Coronary artery (tissue), 2 donors: ENCODE measurements around the gene C2CD4C.

Experiments used
- DNase-seq: peaks from one replicate; pipeline ENCODE4 v3.0.0-alpha.2; 2017; ENCODE audit warnings: low spot score
- H3K27ac ChIP-seq, 2 donors: fragments of 200-600 bp; sonication (generic); one replicate each; pipeline ENCODE4 v1.5.1; 2016 to 2019
- H3K4me3 ChIP-seq: fragments of 200-600 bp; sonication (generic); 2 replicates; pipeline ENCODE4 v1.5.1; 2016; ENCODE audit warnings: mild to moderate bottlenecking, moderate library complexity
- TF ChIP-seq, protein P1 (sequence below): fragments of 200-600 bp; sonication (generic); IDR thresholded peaks from one replicate; pipeline ENCODE4 v1.5.1; 2019; ENCODE audit warnings: antibody characterized with exemption

C2CD4C gene

DNA sequence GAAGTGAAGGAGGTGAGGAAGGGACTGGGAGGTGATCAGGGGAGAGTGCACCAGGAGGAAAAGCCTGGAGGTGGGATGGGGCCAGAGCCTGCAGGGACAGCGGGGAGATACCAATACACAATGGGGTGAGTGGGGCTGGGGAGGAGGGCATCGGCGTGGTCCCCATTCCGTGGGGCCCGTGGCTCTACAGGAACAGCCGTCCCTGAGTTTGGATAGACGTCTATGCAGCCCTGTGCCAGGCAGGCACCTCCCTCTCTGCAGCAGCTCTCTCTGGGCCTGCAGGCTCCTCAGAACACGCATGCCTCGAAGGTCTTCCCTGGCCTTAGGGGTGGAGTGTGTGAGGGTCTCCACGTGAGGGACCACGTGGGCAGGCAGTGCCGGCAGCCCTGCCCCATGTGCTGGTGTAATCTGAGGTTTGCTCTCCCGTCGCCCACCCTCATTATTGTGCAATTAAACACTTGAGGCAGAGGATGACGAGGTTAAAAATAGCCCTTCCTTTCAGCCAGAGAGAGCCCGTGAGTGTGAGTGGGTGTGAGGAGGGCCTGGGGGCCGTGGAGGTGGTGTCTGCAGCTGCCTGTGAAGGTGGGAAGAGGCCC is 16.5 kb downstream of the C2CD4C start:
- Histone ChIP-seq H3K27ac (no peak overlapping the region), H3K4me3 (no peak overlapping the region)
- DNase-seq: no peak
- TF ChIP-seq, protein P1, sequence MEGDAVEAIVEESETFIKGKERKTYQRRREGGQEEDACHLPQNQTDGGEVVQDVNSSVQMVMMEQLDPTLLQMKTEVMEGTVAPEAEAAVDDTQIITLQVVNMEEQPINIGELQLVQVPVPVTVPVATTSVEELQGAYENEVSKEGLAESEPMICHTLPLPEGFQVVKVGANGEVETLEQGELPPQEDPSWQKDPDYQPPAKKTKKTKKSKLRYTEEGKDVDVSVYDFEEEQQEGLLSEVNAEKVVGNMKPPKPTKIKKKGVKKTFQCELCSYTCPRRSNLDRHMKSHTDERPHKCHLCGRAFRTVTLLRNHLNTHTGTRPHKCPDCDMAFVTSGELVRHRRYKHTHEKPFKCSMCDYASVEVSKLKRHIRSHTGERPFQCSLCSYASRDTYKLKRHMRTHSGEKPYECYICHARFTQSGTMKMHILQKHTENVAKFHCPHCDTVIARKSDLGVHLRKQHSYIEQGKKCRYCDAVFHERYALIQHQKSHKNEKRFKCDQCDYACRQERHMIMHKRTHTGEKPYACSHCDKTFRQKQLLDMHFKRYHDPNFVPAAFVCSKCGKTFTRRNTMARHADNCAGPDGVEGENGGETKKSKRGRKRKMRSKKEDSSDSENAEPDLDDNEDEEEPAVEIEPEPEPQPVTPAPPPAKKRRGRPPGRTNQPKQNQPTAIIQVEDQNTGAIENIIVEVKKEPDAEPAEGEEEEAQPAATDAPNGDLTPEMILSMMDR: no peak

DNA sequence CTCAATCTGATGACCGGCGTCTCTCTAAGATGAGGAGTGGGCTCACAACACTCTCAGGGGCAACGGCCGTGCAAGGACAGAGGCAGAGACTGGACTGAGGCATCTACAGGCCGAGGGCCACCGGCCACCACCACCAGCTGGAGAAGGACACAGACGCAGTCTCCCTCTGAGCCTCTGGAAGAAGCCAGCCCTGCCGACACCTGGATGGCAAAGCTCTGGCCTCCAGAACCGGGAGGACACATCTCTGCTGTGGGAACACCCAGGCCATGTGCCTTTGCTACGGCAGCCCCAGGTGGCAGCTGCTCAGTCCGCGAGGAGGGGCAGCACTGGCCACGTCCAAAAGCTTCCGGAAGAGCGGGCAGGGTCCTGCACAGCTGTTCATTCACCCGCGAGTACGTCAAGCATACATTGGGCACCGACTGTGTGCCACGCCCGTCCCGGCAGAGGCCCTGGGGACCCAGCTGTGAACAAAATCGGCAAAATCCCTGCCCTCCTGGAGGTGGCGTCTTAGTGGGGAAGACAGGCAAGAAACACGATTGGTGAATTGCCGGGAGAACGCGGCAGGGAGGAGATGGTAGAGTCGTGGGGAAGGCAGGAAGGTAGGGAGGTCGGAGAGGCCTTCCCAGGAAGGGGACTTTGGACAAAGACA is 17.1 kb downstream of the C2CD4C start:
- DNase-seq: no peak
- TF ChIP-seq, protein P1: no peak
- Histone ChIP-seq H3K4me3 (no peak overlapping the region), H3K27ac (no peak overlapping the region)

DNA sequence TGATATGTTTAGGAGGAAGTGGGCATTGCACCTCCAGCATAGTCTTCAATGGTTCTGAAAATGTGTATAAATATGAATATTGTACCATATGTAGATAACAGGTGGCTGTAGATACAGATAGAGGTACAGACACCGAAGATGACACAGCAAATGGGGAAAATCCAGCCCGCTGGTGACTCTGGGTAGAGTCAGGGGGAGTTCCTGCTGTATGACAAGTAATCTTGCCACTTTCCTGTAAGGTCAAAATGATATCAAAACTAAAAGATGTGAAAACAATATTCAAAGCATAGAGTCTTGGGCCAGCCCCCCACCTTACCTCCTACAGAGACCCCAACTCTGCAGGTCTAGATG is 17.8 kb downstream of the C2CD4C start:
- DNase-seq: no peak
- Histone ChIP-seq H3K4me3 (no peak overlapping the region), H3K27ac (no peak overlapping the region)
- TF ChIP-seq, protein P1: no peak

DNA sequence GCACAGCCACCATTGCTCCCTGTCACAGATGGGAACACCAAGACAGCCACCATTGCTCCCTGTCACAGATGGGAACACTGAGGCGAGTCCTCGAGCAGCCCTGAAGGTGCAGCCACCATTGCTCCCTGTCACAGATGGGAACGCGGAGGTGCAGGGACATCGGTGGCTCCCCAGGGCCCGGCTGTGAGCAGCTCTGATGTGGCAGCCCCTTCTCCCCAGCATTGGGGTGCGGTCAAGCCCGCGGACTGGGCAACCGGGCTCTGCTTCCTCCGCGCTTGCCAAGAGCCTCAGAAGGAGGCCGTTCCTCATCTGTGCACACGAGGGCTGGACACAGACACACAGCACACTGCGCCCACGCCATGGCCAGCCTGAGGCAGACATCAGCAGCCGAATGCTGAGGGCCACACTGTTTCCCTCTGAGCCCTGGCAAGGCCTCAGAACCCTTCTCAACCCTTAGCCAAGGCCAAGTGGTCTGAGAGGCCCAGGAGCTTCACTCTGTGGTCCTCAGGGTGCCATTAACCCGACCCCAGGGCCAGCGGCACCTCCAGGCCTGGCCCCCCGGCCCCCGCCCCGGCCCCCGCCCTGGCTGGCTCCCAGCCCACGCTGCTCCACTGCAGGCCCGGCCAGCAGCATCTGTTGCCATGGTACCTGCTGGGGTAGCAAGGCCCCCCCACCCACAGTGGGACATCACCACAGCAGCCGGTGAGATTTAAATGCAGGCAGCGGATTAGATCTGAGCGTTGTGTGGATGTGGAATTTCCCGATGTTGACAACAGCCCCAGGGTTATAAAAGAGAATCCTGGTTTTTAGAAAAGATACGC is 18.4 kb downstream of the C2CD4C start:
- no peak for DNase-seq
- no peak overlapping the region for H3K27ac ChIP-seq
- no peak overlapping the region for H3K4me3 ChIP-seq
- TF ChIP-seq, protein P1: no peak

DNA sequence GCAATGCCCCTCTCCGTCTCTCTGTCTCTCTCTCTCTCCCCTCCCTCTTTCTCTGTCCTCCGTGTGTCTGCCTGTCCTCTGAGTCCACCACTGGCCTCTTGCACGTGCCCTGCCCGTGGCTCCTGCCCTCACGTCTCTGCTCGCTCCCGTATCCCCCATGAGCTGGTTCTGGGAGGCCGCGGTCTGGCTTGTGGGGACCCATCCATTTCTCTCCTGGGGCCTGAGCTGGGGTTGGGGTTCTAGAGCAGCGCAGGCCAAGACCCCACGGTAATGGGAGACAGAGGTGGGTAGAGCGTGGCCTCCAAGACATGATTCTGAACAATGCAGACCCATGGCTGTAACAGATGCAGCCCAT is 19.0 kb downstream of the C2CD4C start:
- Histone ChIP-seq H3K27ac (no peak overlapping the region), H3K4me3 (no peak overlapping the region)
- DNase-seq: no peak
- TF ChIP-seq, protein P1: no peak

DNA sequence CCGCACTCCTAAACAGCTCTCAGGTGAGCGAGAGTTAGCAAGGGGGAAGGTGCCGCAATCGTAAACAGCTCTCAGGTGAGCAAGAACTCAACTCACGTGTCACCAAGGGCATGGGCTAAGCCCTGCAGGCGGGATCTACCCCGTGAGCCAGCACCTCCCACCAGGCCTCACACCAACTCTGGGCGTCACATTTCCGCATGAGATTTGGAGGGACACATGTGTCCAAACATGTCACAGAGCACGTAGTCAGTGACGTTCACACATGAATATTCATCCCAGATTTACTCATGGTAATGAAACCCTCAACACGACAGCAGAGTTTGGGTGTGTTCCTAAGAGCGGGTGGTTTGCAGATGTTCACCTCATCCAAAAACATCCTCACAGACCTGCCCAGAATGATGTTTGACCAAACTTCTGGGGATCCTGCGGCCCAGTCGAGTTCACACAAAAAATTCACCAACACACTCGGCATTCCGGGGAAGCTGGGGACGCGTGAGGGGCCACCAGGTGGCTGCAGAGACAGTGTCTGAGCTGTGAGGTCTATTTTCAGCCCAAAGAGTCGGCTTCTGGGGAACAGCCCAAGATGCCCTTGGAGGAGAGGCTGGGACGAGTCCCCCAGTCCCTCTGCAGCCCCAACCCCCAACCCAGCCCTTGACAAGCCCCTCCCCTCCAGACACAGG is 19.6 kb downstream of the C2CD4C start:
- Histone ChIP-seq H3K4me3 (no peak overlapping the region), H3K27ac (no peak overlapping the region)
- TF ChIP-seq, protein P1: no peak
- DNase-seq: no peak
